A673 (cell line): ENCODE measurements around the gene NRIP3. TPM values are rescaled to one million over a fixed set of nuclear protein-coding genes. Genes with fewer than 3 reads are reported as not detected.

ENCODE experiments used
- BruUV-seq: library from RNA; stranded (reverse); fragments of 400-500 nt; replicated peaks from 2 replicates; lab custom pipeline; 2021; lab: Mats Ljungman, UMichigan
- CTCF ChIA-PET: fragments of 300-600 bp; sonication (Branson Sonifier 250); formaldehyde crosslinking; loops from one replicate; lab custom pipeline; 2022; ENCODE audit warnings: antibody characterized with exemption; lab: Charles Lee
- POLR2A ChIA-PET: fragments of 300-600 bp; sonication (Branson Sonifier 250); formaldehyde crosslinking; loops from one replicate; lab custom pipeline; 2022; ENCODE audit warnings: antibody characterized with exemption; ENCODE audit not compliant: low non-redundant PET; lab: Charles Lee
- DNase-seq: peaks from one replicate; pipeline ENCODE4 v3.0.0-alpha.2; 2015; ENCODE audit warnings: low spot score
- H3K27ac ChIP-seq: fragments of 200-600 bp; sonication (generic); 2 replicates; pipeline ENCODE4 v1.5.1; 2016; ENCODE audit warnings: mixed run types, low read depth, mild to moderate bottlenecking, mixed read lengths, antibody characterized with exemption, low read length; ENCODE audit not compliant: poor library complexity, severe bottlenecking
- H3K27me3 ChIP-seq: fragments of 200-600 bp; sonication (generic); replicated peaks from 2 replicates; pipeline ENCODE4 v1.6.1; 2017; ENCODE audit warnings: mixed run types, low read depth, mild to moderate bottlenecking, mixed read lengths, antibody characterized with exemption, low read length; ENCODE audit not compliant: insufficient read depth, poor library complexity
- H3K36me3 ChIP-seq: fragments of 200-600 bp; sonication (generic); 2 replicates; pipeline ENCODE4 v1.6.1; 2016; ENCODE audit warnings: mixed run types, mild to moderate bottlenecking, mixed read lengths, antibody characterized with exemption, low read length; ENCODE audit not compliant: insufficient read depth, poor library complexity, severe bottlenecking
- H3K4me1 ChIP-seq: fragments of 200-600 bp; sonication (generic); 2 replicates; pipeline ENCODE4 v1.6.1; 2017; ENCODE audit warnings: mixed run types, mild to moderate bottlenecking, mixed read lengths, antibody characterized with exemption, low read length; ENCODE audit not compliant: insufficient read depth, poor library complexity, severe bottlenecking
- H3K4me3 ChIP-seq: fragments of 200-600 bp; sonication (generic); 2 replicates; pipeline ENCODE4 v1.5.1; 2016; ENCODE audit warnings: low read depth, mixed run types, mild to moderate bottlenecking, mixed read lengths, low read length; ENCODE audit not compliant: poor library complexity, severe bottlenecking
- H3K9me3 ChIP-seq: fragments of 200-600 bp; sonication (generic); 2 replicates; pipeline ENCODE4 v1.6.1; 2016; ENCODE audit warnings: mixed run types, low read depth, mild to moderate bottlenecking, mixed read lengths, antibody characterized with exemption, low read length; ENCODE audit not compliant: poor library complexity, severe bottlenecking
- CTCF ChIP-seq: fragments of 300-800, 200-600 bp; sonication (generic); conservative IDR thresholded peaks from 2 replicates; pipeline ENCODE4 v1.5.1; 2017; ENCODE audit warnings: low read depth, mild to moderate bottlenecking, antibody characterized with exemption, low read length, moderate library complexity, mixed read lengths
- EZH2 ChIP-seq: fragments of 200-600 bp; sonication (generic); IDR thresholded peaks from 2 replicates; pipeline ENCODE4 v1.6.1; 2017; ENCODE audit warnings: borderline replicate concordance, low read depth, mild to moderate bottlenecking, mixed read lengths, antibody characterized with exemption, low read length; ENCODE audit not compliant: poor library complexity, severe bottlenecking
- intact Hi-C: fragments of 100-400 bp; cut with micrococcal nuclease; formaldehyde crosslinking; loops from one replicate; pipeline ENCODE4 v1.10.0; 2022; ENCODE audit not compliant: unreplicated experiment
- total RNA-seq: library from RNA; stranded (reverse); gene quantifications from 2 replicates; pipeline ENCODE4 v1.2.3, GENCODE V29; 2021

Gene NRIP3
- total RNA-seq, 1 experiment from 2014 or later, result 2.2 TPM

- H3K27ac ChIP-seq, result no peak overlapping the region
- DNase-seq, result no peak
- intact Hi-C loops, result no loop called here
- BruUV-seq, result no TSS peak
- H3K9me3 ChIP-seq, result no peaks in the 10 kb centered on the region
- H3K4me1 ChIP-seq, result no peaks in the 10 kb centered on the region
- no peak overlapping the region for H3K4me3 ChIP-seq
- POLR2A ChIA-PET, result no interaction called here
- TF ChIP-seq CTCF (no peak), EZH2 (no peak)
- H3K27me3 ChIP-seq, result no peaks in the 10 kb centered on the region
- CTCF ChIA-PET, result no interaction called here
- no peaks in the 10 kb centered on the region for H3K36me3 ChIP-seq
Observed at GRCh38 chr11:9028581-9028980, 24.8 kb upstream of the NRIP3 start.

GRCh38 chr11:9025101-9025850 is 21.5 kb upstream of the NRIP3 start:
- no peak for TF ChIP-seq EZH2
- TF ChIP-seq CTCF, result no peak
- ChIA-PET POLR2A (no interaction called here), CTCF (interaction anchor here (0.6 kb wide), 1 partner anchor 112 kb away, joined by 3 read pairs; no protein-coding TSS in a partner anchor)
- no peaks in the 10 kb centered on the region for H3K27me3 ChIP-seq
- DNase-seq, result no peak
- no peak overlapping the region for H3K27ac ChIP-seq
- no peaks in the 10 kb centered on the region for H3K4me1 ChIP-seq
- no peaks in the 10 kb centered on the region for H3K36me3 ChIP-seq
- intact Hi-C loops, result no loop called here
- no peaks in the 10 kb centered on the region for H3K9me3 ChIP-seq
- no TSS peak for BruUV-seq
- no peak overlapping the region for H3K4me3 ChIP-seq

- Histone ChIP-seq H3K4me1 (no peaks in the 10 kb centered on the region), H3K27me3 (no peaks in the 10 kb centered on the region), H3K9me3 (no peaks in the 10 kb centered on the region), H3K4me3 (no peak overlapping the region), H3K36me3 (no peaks in the 10 kb centered on the region), H3K27ac (no peak overlapping the region)
- intact Hi-C loops, result no loop called here
- no peak for DNase-seq
- ChIA-PET CTCF (no interaction called here), POLR2A (no interaction called here)
- no TSS peak for BruUV-seq
- TF ChIP-seq CTCF (no peak), EZH2 (no peak)
Observed at GRCh38 chr11:9022961-9023680, 19.3 kb upstream of the NRIP3 start.
